GM19099 (cell line): ENCODE results near the gene ITIH5.

Experiments
- POLR2A ChIP-seq: IDR thresholded peaks from 3 replicates; pipeline ENCODE4 v1.6.1; 2011; ENCODE audit warnings: low read depth; ENCODE audit not compliant: insufficient read length; ENCODE audit errors: extremely low read depth

ITIH5 gene

DNA sequence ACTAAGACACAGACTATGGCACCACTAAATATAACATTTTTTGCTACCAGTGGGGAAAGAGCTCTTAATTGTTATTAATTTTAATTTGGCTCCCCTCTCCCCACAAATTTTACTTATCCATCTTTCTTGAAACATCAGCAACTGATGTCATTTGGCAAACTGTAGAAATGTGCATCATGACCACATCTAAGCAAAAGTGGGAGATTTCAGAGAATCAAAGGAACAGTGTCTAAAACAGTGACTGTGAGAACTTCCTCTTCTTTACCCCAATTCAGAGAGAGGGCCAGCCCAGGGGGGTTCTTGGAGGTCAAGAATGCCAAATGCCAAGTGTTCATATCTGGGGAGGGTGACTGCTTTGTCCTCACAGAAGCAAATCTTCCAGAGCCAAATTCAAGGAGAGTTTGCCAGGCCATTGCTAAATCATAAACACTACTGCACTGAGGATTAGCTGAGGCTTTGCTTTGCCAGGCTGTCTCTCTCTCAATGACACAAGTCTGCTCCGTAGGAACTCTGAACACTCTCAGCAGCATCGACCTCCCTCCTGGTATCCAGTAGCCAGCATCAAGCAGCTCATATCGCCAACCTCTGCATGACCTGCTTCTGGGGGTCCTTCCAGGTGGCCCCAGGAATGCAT is 65.6 kb downstream of the ITIH5 start:
- TF ChIP-seq POLR2A, result no peak

DNA sequence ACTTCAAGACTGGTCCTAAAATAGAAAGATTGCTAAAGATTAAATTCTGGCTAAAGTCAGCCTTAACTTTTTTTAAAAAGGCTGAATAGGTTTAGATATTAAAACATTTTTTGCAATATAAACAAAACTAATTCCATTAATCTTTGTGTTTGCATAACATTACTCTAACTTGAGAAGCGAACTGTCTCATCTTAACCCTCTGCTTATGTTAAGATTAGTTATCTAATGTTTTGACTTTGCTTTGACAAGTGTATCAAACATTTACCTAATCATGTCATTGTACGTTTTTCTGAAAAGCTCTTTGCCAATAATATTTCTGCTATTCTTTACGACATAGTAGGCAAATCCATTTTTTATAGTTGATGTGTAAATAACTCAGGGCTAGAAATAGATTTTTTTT is 68.0 kb downstream of the ITIH5 start:
- TF ChIP-seq POLR2A, result no peak

DNA sequence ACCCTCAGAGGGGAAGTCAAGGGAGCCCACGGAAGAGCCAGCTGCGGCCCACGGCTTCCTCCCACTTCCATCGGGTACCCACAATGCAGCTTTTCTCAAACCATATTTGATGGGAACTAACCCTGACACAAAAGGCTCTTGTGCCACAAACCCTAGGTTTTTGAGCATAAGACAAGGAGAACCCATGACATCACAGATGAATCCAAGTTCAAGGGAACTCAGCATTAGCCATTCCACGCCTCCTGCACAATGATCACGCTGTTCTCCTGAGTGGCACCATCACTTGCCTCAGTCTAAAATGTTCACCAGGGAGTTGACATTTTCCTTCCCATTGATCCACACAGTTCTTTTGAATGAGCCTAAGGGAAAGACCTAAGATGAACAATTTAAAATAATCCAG is 70.4 kb downstream of the ITIH5 start:
- no peak for TF ChIP-seq POLR2A

DNA sequence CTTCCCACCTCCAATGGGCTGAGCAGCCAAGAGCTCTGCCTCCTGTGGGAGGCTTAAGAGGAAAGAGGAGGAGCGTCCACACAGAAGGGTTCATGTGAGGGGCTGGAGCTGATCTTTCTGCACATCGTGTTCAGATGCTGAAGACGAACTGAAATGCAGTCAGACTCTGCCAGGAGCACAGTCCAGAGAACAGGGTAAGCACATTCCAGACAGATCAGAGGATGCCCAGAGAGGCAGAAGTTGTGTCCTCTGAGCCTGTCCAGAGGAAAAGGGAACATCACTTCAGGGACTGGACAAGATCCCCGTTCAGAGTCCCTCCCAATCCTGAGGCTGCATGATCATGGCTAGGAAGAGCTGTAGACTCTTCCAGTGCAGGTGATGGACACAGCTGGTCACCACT is 72.9 kb downstream of the ITIH5 start:
- TF ChIP-seq POLR2A, result no peak

DNA sequence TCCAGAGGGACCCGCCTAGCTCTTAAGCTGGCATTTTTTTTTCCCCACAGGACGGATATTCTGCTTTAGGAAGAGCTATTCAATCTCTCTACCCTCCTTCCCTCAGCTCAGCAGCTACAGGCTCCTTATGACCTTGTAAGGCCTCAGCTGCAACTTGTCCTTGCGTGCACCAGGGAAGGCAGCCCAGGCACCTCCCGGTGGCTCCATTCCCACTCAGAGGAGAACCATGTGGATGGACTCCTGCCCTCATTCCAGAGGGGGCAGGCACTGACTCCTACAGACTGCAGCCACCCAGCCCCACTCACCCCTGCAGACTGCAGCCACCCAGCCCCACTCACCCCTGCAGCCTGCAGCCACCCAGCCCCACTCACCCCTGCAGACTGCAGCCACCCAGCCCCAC is 73.7 kb downstream of the ITIH5 start:
- no peak for TF ChIP-seq POLR2A

DNA sequence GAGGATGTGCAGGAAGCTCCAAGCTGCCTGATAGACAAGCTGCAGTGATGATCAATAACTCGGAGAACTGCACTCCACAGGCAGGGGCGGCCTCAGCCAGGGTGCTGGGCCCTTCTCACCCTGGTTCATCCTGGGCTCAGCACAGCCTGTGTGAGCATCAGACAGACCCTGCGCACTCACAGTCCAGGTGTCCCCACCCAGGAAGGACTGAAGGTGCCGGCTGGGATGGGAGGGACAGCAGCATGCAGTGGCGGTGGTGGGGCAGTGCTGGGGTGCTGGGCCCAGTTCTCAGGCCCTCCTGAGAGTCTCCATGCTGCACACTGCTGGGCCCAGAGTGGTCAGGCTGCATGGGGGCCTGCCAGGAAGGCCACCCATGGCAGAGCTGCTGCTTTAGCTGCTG is 74.1 kb downstream of the ITIH5 start:
- no peak for TF ChIP-seq POLR2A

DNA sequence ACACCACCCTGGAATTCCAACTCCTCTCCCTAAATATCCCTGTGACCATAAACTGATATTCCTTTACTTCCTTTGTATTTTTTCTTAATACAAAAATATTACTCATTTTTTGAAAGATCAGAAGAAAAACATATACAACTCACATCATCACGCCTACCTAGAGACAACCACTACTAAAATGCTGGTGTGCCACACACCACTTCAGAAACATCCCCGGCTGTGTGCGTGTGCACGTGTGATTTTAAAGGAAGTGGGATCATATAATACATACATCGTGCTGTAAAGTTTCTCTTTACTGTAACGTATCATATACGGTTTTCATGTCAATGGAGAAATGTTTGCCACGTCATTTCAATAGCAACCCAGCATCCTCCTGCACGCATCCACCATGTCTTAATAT is 76.5 kb downstream of the ITIH5 start:
- no peak for TF ChIP-seq POLR2A

DNA sequence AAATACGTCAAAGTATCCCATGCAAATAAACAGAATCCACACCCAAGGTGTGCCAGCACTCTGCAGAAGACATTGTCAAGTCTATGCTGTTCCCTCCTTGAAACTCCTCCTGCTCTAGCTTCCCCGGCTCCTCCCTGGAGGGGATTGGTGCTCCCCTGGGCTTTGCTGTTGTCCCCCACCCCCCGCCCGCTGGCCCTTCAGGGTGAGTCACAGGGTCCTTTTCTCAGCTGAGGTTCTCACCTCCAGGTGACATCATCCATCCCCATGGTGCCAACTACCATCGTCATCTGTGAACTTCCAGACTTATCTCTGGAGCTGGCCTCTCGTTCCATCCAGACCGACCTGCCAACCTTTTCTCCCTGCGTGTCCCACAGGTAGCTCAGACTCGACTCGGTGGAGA is 77.0 kb downstream of the ITIH5 start:
- TF ChIP-seq POLR2A, result no peak

DNA sequence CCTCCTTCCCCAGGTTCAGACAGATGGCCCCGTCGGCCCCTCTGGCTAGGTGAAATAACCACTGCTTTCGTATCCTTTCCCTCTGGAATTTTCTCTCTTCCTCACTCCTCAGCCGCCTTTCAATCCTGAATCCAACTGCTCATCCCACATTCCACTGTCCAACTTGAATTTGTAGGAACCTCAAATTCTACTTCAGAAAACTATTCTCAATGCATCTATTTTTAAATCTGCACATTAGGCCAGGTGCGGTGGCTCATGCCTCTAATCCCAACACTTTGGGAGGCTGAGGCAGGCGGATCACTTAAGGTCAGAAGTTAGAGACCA is 78.9 kb downstream of the ITIH5 start:
- TF ChIP-seq POLR2A, result no peak

DNA sequence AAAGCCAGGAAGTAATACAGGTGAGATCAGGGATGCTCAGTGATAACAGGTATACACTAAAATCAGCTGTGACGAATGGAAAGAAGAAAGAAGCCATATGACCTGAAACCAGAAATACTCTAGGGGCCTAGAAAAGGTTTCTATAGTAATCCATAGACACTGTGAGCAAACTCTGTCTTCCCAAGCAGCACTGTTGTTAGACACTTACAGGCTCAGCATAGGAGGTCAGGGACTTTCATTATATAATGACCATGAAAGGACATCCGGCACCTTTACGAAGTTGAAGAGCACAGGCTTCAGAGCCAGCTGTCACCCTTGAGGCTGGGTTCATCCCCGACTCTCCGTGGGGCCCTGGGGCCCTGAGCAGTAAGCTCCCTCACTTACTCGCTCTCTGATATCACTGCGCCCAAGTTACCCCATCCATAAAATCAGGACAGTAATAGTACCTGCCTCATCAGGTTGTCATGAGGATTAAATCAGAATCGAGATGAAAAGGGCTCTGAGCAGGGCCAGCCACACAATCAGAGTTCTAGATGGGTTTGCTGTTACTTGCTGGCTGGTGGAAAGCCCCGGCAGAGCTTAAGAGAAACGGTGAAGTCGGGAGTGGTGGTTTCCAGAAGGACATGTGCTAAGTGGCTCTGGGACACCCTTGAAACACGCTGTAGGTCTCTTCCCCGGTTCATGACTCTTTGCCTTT is 79.5 kb downstream of the ITIH5 start:
- TF ChIP-seq POLR2A, result no peak

DNA sequence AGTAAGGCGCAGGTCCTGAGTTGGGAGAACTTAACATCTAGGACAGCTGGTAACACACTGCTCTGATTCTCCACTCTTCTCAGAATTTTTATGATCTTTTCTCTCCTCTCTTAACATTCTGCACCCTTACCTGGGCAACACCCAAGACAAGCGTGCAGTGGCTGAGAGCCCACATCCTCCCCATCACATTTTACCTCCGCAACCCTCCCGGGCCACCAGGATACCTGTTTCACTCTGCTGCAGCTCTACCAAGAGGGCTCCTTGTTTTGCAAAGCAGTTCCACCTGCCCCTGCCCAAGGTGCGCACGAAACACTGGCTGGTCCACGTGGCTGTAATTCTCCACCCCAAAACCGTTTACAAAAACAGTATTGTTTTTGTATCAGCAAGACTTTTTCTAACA is 81.5 kb downstream of the ITIH5 start:
- no peak for TF ChIP-seq POLR2A

DNA sequence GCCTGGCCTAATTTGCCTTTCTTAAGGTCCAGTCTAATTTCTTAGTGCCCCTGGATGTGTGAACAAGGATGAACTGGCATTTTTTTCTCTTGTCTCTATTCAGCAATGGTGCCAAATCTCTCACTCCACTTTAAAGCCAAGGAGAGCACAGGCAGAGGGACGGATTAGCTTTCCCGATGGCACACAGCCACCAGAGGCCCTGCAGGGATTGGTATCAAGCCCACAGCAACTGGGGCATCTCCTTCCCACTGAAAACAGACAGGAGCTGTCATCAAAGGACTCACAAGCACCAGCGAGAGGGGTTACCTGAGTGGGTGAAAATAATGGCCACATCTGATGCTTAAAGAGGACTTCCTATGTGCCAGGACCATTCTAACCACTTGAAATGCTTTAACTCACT is 83.1 kb downstream of the ITIH5 start:
- TF ChIP-seq POLR2A, result no peak

DNA sequence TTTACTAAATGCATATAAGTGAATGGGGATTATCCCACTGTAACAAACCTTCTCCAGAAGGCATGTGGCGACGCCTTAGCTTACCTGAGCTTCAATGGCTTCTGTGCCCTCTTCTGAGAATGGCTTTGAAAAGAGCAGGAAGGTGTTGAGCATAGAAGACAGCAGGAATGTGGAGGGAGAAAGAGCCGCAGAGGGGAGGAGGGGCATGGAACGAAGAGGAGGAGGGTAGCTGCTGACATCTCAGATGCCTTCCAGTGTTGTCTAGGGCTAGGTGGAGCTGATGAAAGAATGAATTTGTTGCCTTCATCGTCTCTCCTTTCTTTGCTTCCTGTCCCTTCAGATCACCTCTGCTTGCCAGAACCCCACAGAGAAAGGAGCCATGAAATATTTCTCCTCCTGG is 86.2 kb downstream of the ITIH5 start:
- no peak for TF ChIP-seq POLR2A

DNA sequence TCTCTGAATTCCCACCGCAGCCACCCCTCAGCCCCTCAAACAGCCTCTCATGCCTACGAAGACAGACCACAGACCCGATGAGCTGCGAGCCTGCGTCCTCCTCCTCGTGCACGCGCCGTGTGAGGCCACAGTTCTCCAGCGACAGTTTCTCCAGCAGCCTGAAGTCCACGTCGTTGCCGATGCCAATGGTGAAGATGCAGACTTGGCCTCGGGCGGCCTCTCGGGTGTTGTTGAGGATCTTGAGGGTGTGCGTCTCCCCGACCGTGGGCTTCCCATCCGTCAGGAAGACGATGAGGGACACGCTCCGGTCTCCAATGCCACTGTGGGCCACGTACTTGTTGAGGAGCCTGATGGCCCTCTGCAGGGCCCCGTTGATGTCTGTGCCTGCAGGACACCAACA is 87.1 kb downstream of the ITIH5 start:
- no peak for TF ChIP-seq POLR2A

DNA sequence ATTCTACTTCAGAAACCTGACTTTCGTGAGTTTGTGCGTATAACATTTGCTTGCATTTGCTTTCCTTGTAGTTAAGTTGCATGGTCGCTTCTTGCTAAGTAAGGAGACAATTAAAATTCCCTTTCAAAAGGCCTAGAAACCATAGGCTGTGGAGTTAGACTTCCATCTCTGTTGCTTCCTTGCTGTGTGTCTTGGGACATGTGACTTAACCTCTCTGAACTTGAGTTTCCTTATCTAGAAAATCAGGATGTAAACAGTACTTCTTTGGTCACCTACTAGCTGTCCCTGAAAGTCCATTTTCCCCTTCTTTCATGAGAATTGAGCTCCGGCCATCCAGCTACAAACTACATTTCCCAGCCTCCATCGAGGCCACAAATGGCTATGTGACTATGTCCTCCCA is 89.2 kb downstream of the ITIH5 start:
- no peak for TF ChIP-seq POLR2A

DNA sequence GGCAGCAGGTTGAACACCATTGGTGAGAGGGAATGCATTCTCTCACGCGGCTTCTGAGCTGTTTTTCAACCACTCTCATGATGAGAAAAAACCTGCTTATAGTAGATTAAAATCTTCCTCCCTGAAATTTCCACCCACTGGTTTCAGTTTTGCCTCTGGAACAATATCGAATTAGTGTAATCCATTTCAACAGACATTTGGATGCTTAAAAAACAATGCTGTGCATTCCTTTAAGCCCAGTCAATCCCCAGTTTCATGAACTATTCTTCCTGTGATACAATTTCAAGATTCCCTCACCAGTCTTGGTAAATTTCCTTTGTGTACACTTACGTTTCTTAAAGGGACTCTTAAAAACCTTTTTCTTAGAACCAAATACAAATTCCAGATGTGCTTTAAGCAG is 89.6 kb downstream of the ITIH5 start:
- no peak for TF ChIP-seq POLR2A

DNA sequence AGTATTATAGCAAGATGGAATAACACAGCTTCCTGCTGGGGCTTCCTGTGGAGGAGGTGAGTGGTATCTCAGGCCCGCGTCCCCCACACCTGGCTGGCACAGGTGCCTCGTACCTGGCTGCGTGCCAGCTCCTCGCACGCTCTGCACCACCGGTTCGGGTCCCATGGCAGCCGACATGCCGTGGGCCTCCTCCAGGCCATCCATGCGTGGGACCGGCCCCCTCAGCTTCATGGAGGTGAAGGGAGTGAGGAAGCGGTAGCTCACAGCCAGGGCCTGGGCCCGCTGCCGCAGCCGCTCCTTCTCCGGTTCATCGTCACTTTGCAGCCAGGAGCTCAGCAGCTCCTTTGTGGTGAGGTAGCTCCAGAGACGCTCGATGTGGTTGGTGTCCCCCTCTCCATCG is 90.4 kb downstream of the ITIH5 start:
- TF ChIP-seq POLR2A, result no peak

DNA sequence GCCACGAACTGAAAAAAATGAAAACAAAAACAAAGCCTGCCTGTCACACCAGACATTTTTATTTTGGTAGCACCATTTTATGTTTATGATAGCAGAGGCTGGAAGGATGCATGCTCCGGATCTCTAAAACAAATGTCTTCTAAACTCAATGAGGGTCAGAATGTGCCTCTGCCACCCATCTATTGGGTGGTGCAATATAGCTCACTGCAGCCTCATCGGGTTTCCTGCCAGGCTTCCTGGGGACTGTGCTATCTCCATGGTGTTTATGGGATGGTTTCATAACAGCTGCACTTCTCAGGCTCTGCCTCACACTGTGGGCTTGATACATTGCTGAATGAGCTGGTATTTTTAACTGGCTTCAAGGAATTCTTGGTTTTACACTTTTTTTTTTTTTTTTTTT is 94.4 kb downstream of the ITIH5 start:
- TF ChIP-seq POLR2A, result no peak

DNA sequence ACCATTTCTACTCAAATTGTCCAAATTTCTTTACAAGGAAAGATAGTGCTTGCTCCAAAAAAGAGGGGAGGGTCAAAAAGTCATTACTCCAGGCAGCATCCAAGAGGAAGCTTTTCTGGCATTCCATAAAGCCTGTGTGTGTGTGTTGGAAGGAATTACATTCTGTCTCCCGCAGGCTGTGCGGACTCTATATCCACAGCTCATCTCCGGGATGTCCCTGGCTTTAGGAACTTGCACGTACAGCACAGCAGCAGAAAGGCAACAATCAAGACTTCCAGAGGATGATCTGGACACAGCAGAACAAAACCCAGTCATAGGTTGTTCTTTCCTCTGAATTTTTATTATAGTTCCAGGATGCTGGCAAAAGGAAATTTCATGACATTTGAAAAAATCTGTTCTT is 94.8 kb downstream of the ITIH5 start:
- TF ChIP-seq POLR2A, result no peak
